HepG2 (cell line): ENCODE data around the gene OR14I1.

Experiments
- DRAP1 ChIP-seq: IDR thresholded peaks from 2 replicates; pipeline ENCODE4 v1.6.1; 2016; ENCODE audit warnings: missing genetic modification reagents, missing compliant biosample characterization
- GATA4 ChIP-seq: sonication (generic); IDR thresholded peaks from 2 replicates; pipeline ENCODE4 v1.6.1; 2016; ENCODE audit warnings: antibody characterized with exemption, low read depth, borderline replicate concordance
- NFYB ChIP-seq: sonication (generic); formaldehyde crosslinking; IDR thresholded peaks from 2 replicates; pipeline ENCODE4 v1.4.0; 2020; ENCODE audit warnings: missing genetic modification reagents
- POLR2A ChIP-seq, 2 experiments: IDR thresholded peaks; 2 replicates each; pipeline ENCODE4 v1.6.1; 2011; ENCODE audit warnings: low read depth in 2 of 2, low read length in 2 of 2, mild to moderate bottlenecking in 1 of 2, moderate library complexity in 1 of 2; ENCODE audit not compliant: insufficient read depth in 1 of 2
- ZNF646 ChIP-seq: sonication (generic); formaldehyde crosslinking; IDR thresholded peaks from 2 replicates; pipeline ENCODE4 v1.9.0; 2021; ENCODE audit warnings: mild to moderate bottlenecking, missing genetic modification reagents

- TF ChIP-seq DRAP1, result no peak
- no peak for TF ChIP-seq NFYB (CRISPR knock-in tag)
- TF ChIP-seq POLR2A (IDR thresholded peaks at IDR 0.05; ENCODE audit: insufficient read depth in 1 of 2, low read depth in 2 of 2, low read length in 2 of 2), result no peak
- no peak for TF ChIP-seq ZNF646 (CRISPR knock-in tag)
- TF ChIP-seq GATA4, result no peak
Measured at GRCh38 chr1:248696774-248697173, 5.8 kb downstream of the OR14I1 start.
